ENCODE measurements around the gene ATP8B3. TPM values are rescaled to one million over a fixed set of nuclear protein-coding genes. Genes with fewer than 3 reads are reported as not detected.

The ATP8B3 gene
- total and polyA plus RNA-seq, 2 donors from 2014 or later: 0.24 to 3.6 TPM

DNA sequence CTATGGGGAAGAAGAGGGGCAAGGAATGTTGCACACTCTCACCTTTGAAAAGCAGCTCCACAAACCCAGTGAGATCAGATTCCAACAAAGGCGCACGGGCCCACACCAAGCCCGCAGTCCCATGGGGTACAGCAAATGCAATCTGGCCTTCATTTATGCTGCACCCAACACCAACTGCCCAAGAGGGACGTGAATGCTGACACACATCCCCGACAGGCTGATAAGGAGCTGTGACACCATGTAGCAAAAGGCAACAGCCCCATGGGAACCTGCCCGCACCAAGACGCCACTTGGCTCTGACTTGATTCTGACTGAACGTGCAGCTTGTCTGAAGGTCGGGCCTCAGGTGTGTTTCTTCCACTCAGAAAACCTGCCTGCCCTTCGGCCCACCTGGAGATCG, 18.9 kb upstream of the ATP8B3 start:
- Histone ChIP-seq H3K4me1 (ENCODE audit: control insufficient read depth in 2 of 3, insufficient read depth in 2 of 3, low read depth in 1 of 3, low read length in 3 of 3) (peaks cover 0 to 6% (median 4%) of the 10 kb centered on the region in 3 donors), H3K9me3 (ENCODE audit: control insufficient read depth in 2 of 3, insufficient read depth in 1 of 3, low read length in 3 of 3) (no peaks in the 10 kb centered on the region), H3K27ac (ENCODE audit: low read depth in 2 of 2, low read length in 2 of 2) (no peak overlapping the region), H3K36me3 (ENCODE audit: control insufficient read depth in 2 of 3, insufficient read depth in 3 of 3, low read length in 3 of 3) (peaks cover 0 to 5% (median 3%) of the 10 kb centered on the region in 3 donors), H3K4me3 (ENCODE audit: low read length in 3 of 3) (no peak overlapping the region), H3K27me3 (ENCODE audit: control insufficient read depth, insufficient read depth, low read length) (no peaks in the 10 kb centered on the region), H3K9ac (ENCODE audit: low read length in 3 of 3) (no peak overlapping the region)
- FAIRE-seq (no peak), DNase-seq (no peak)
- no peak for TF ChIP-seq CTCF (IDR thresholded peaks at IDR 0.05; ENCODE audit: borderline replicate concordance, extremely low read depth, insufficient read depth)
- intact Hi-C loops (cut with DNase I): no loop called here

DNA sequence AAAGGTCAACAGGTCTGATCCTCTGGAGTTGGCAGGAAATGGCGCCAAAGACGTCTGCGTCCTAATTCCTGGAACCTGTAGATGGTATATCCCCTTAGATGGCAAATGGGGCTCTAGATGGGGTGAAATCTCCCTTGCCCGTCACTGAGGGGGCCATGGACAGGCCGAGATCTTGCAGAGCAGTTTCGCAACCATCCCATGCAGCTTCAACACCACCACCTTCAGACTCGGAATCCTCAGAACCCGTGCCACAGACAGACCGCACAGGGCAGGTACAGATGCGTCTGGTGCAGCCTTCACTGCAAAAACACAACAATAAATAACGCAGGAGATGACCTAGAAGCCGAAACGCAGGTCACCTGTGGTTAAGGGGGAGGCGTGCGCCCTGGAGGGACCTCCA, 18.5 kb upstream of the ATP8B3 start:
- H3K27me3 ChIP-seq (ENCODE audit: control insufficient read depth, insufficient read depth, low read length): no peaks in the 10 kb centered on the region
- intact Hi-C loops (cut with DNase I): no loop called here
- no peak overlapping the region for H3K4me3 ChIP-seq (ENCODE audit: low read length in 3 of 3)
- no peak for FAIRE-seq
- no peak overlapping the region for H3K27ac ChIP-seq (ENCODE audit: low read depth in 2 of 2, low read length in 2 of 2)
- H3K9ac ChIP-seq (ENCODE audit: low read length in 3 of 3): no peak overlapping the region
- no peaks in the 10 kb centered on the region for H3K9me3 ChIP-seq (ENCODE audit: control insufficient read depth in 2 of 3, insufficient read depth in 1 of 3, low read length in 3 of 3)
- peaks cover 0 to 8% (median 8%) of the 10 kb centered on the region in 3 donors for H3K4me1 ChIP-seq (ENCODE audit: control insufficient read depth in 2 of 3, insufficient read depth in 2 of 3, low read depth in 1 of 3, low read length in 3 of 3)
- peaks cover 0 to 5% (median 3%) of the 10 kb centered on the region in 3 donors for H3K36me3 ChIP-seq (ENCODE audit: control insufficient read depth in 2 of 3, insufficient read depth in 3 of 3, low read length in 3 of 3)
- no peak for TF ChIP-seq CTCF (IDR thresholded peaks at IDR 0.05; ENCODE audit: borderline replicate concordance, extremely low read depth, insufficient read depth)
- no peak for DNase-seq

- Histone ChIP-seq H3K36me3 (ENCODE audit: control insufficient read depth in 2 of 3, insufficient read depth in 3 of 3, low read length in 3 of 3) (peaks cover 0 to 5% (median 3%) of the 10 kb centered on the region in 3 donors), H3K27ac (ENCODE audit: low read depth in 2 of 2, low read length in 2 of 2) (no peak overlapping the region), H3K27me3 (ENCODE audit: control insufficient read depth, insufficient read depth, low read length) (no peaks in the 10 kb centered on the region), H3K9ac (ENCODE audit: low read length in 3 of 3) (no peak overlapping the region), H3K9me3 (ENCODE audit: control insufficient read depth in 2 of 3, insufficient read depth in 1 of 3, low read length in 3 of 3) (no peaks in the 10 kb centered on the region), H3K4me3 (ENCODE audit: low read length in 3 of 3) (no peak overlapping the region), H3K4me1 (ENCODE audit: control insufficient read depth in 2 of 3, insufficient read depth in 2 of 3, low read depth in 1 of 3, low read length in 3 of 3) (peaks cover 0 to 8% (median 8%) of the 10 kb centered on the region in 3 donors)
- DNase-seq (no peak), FAIRE-seq (no peak)
- TF ChIP-seq CTCF (IDR thresholded peaks at IDR 0.05; ENCODE audit: borderline replicate concordance, extremely low read depth, insufficient read depth): no peak
- intact Hi-C loops (cut with DNase I): no loop called here
Observed at GRCh38 chr19:1829958-1830357, 17.9 kb upstream of the ATP8B3 start.
